PC-3 (cell line): ENCODE data around the gene MACROH2A1. TPM values are rescaled to one million over a fixed set of nuclear protein-coding genes. Genes with fewer than 3 reads are reported as not detected.

Experiments used
- ATAC-seq: fragments of 200-7000 bp; cut with Tn5 transposase; 2 replicates; pipeline ENCODE4 v1.9.1; 2020; ENCODE audit warnings: mild to moderate bottlenecking, moderate library complexity
- BruUV-seq: library from RNA; stranded (reverse); fragments of 400-500 nt; replicated peaks from 2 replicates; lab custom pipeline; 2021; lab: Mats Ljungman, UMichigan
- CTCF ChIA-PET: fragments of 300-600 bp; sonication (Branson Sonifier 250); formaldehyde crosslinking; loops from one replicate; lab custom pipeline; 2022; ENCODE audit warnings: antibody characterized with exemption; lab: Charles Lee
- POLR2A ChIA-PET: fragments of 300-600 bp; sonication (Branson Sonifier 250); formaldehyde crosslinking; loops from one replicate; lab custom pipeline; 2022; ENCODE audit warnings: antibody characterized with exemption; ENCODE audit not compliant: unreplicated experiment; lab: Charles Lee
- DNase-seq: peaks from one replicate; pipeline ENCODE4 v3.0.0-alpha.2; 2015
- H2AFZ ChIP-seq: fragments of 300-600 bp; sonication (generic); 2 replicates; pipeline ENCODE4 v1.6.0; 2016; ENCODE audit warnings: antibody characterized with exemption, low read length
- H3F3A ChIP-seq: fragments of 300-600 bp; sonication (generic); one replicate; pipeline ENCODE4 v1.6.0; 2017; ENCODE audit warnings: antibody characterized with exemption, low read length, control low read depth, mild to moderate bottlenecking; ENCODE audit not compliant: unreplicated experiment
- H3K27ac ChIP-seq: fragments of 300-600 bp; sonication (generic); 2 replicates; pipeline ENCODE4 v1.5.1; 2016; ENCODE audit warnings: mild to moderate bottlenecking, low read length
- H3K27me3 ChIP-seq: fragments of 300-600 bp; sonication (generic); 2 replicates; pipeline ENCODE4 v1.6.1; 2016; ENCODE audit warnings: low read length, mixed read lengths
- H3K36me3 ChIP-seq: fragments of 300-600 bp; sonication (generic); 2 replicates; pipeline ENCODE4 v1.6.1; 2016; ENCODE audit warnings: low read depth, mixed run types, low read length, mixed read lengths
- H3K4me1 ChIP-seq: fragments of 300-600 bp; sonication (generic); 2 replicates; pipeline ENCODE4 v1.5.1; 2016; ENCODE audit warnings: low read length; ENCODE audit not compliant: insufficient read depth
- H3K4me2 ChIP-seq: fragments of 300-600 bp; sonication (generic); 2 replicates; pipeline ENCODE4 v1.6.0; 2016; ENCODE audit warnings: low read length
- H3K4me3 ChIP-seq: fragments of 300-600 bp; sonication (generic); 2 replicates; pipeline ENCODE4 v1.5.1; 2016; ENCODE audit warnings: mild to moderate bottlenecking, low read length, mixed read lengths
- H3K79me2 ChIP-seq: fragments of 300-600 bp; sonication (generic); 2 replicates; pipeline ENCODE4 v1.6.1; 2017; ENCODE audit warnings: low read length, mixed read lengths
- H3K9ac ChIP-seq: fragments of 300-600 bp; sonication (generic); 2 replicates; pipeline ENCODE4 v1.6.0; 2016; ENCODE audit warnings: mild to moderate bottlenecking, low read length
- H3K9me2 ChIP-seq: fragments of 300-600 bp; sonication (generic); replicated peaks from 2 replicates; pipeline ENCODE4 v1.6.1; 2016; ENCODE audit warnings: mixed run types, low read length, mixed read lengths
- H3K9me3 ChIP-seq: fragments of 300-600 bp; sonication (generic); 2 replicates; pipeline ENCODE4 v1.6.1; 2016; ENCODE audit warnings: low read length, mixed read lengths
- H4K20me1 ChIP-seq: fragments of 300-600 bp; sonication (generic); 2 replicates; pipeline ENCODE4 v1.6.1; 2016; ENCODE audit warnings: low read length, mixed read lengths
- CTCF ChIP-seq: fragments of 300-600 bp; sonication (generic); conservative IDR thresholded peaks from 2 replicates; pipeline ENCODE4 v1.5.1; 2017; ENCODE audit warnings: antibody characterized with exemption, low read depth, mild to moderate bottlenecking, low read length
- EZH2 ChIP-seq: fragments of 300-600 bp; sonication (generic); IDR thresholded peaks from one replicate; pipeline ENCODE4 v1.6.1; 2017; ENCODE audit warnings: antibody characterized with exemption, mild to moderate bottlenecking, low read length; ENCODE audit not compliant: unreplicated experiment
- EZH2phosphoT487 ChIP-seq: fragments of 300-600 bp; sonication (generic); IDR thresholded peaks from 2 replicates; pipeline ENCODE4 v1.6.1; 2018; ENCODE audit warnings: mild to moderate bottlenecking, antibody characterized with exemption, low read length, borderline replicate concordance
- intact Hi-C: fragments of 100-400 bp; cut with micrococcal nuclease; formaldehyde crosslinking; loops from 2 replicates; pipeline ENCODE4 v1.9.0; 2023
- total RNA-seq: library from RNA; depleted of rRNA; stranded (reverse); fragments of >200 nt; gene quantifications from 2 replicates; pipeline ENCODE4 v1.2.3, GENCODE V29; 2014

The MACROH2A1 gene
- total RNA-seq, 1 experiment from 2014 or later = 388 TPM

- Histone ChIP-seq H3K9me3 (no peaks in the 10 kb centered on the region), H3K4me3 (peak overlapping the region; percentile 28; the same call in 1 of the 2 replicates), H3K36me3 (no peaks in the 10 kb centered on the region), H3K9ac (peak overlapping the region; percentile 71), H3K9me2 (no peaks in the 10 kb centered on the region), H3K4me2 (peak overlapping the region; percentile 84), H4K20me1 (no peaks in the 10 kb centered on the region), H3K27me3 (no peaks in the 10 kb centered on the region), H3K27ac (peak overlapping the region; percentile 93), H3K79me2 (no peaks in the 10 kb centered on the region), H2AFZ (no peak overlapping the region), H3K4me1 (peaks cover 35% of the 10 kb centered on the region), H3F3A (no peaks in the 10 kb centered on the region)
- ATAC-seq = peak; percentile 61
- ChIA-PET CTCF (interaction anchor here (0.5 kb wide), 1 partner anchor 65 kb away, joined by 5 read pairs; no protein-coding TSS in a partner anchor), POLR2A (no interaction called here)
- TF ChIP-seq EZH2phosphoT487 (no peak), CTCF (no peak), EZH2 (no peak)
- BruUV-seq = no TSS peak
- peak; percentile 73 for DNase-seq
- intact Hi-C loops = no loop called here
Observed at GRCh38 chr5:135308752-135309151, 90.3 kb downstream of the MACROH2A1 start.

- Histone ChIP-seq H3K79me2 (no peaks in the 10 kb centered on the region), H3K9ac (peak overlapping the region; percentile 71), H3K36me3 (no peaks in the 10 kb centered on the region), H3K9me2 (no peaks in the 10 kb centered on the region), H2AFZ (no peak overlapping the region), H3K4me1 (peaks cover 35% of the 10 kb centered on the region), H3K4me2 (peak overlapping the region; percentile 84), H3K27ac (peak overlapping the region; percentile 93), H3K27me3 (no peaks in the 10 kb centered on the region), H3K9me3 (no peaks in the 10 kb centered on the region), H3K4me3 (peak overlapping the region; percentile 28; the same call in 1 of the 2 replicates), H4K20me1 (no peaks in the 10 kb centered on the region), H3F3A (no peaks in the 10 kb centered on the region)
- no TSS peak for BruUV-seq
- CTCF ChIA-PET = interaction anchor here (0.5 kb wide), 1 partner anchor 65 kb away, joined by 5 read pairs; no protein-coding TSS in a partner anchor
- ATAC-seq (peak; percentile 42), DNase-seq (peak; percentile 73)
- POLR2A ChIA-PET = no interaction called here
- TF ChIP-seq CTCF (no peak), EZH2phosphoT487 (no peak), EZH2 (no peak)
- intact Hi-C loops = no loop called here
Observed at GRCh38 chr5:135308245-135308644, 90.8 kb downstream of the MACROH2A1 start.

- Histone ChIP-seq H3K36me3 (no peaks in the 10 kb centered on the region), H3K79me2 (no peaks in the 10 kb centered on the region), H3F3A (no peaks in the 10 kb centered on the region), H3K4me1 (peaks cover 35% of the 10 kb centered on the region), H3K9ac (no peak overlapping the region), H2AFZ (no peak overlapping the region), H3K4me2 (no peak overlapping the region), H4K20me1 (no peaks in the 10 kb centered on the region), H3K4me3 (no peak overlapping the region), H3K27me3 (no peaks in the 10 kb centered on the region), H3K27ac (no peak overlapping the region), H3K9me3 (no peaks in the 10 kb centered on the region), H3K9me2 (no peaks in the 10 kb centered on the region)
- no peak for TF ChIP-seq EZH2phosphoT487
- TF ChIP-seq EZH2 = no peak
- no peak for TF ChIP-seq CTCF
- POLR2A ChIA-PET = no interaction called here
- DNase-seq (no peak), ATAC-seq (no peak)
- no TSS peak for BruUV-seq
- intact Hi-C loops = no loop called here
- CTCF ChIA-PET = no interaction called here
Observed at GRCh38 chr5:135307143-135307903, 91.7 kb downstream of the MACROH2A1 start.
